ENCODE data around the gene TMEM164.
A peak's percentile ranks its signal among the peaks of the same experiment; 100 is the strongest.

GRCh38 chrX:110146521-110146920 lies 143.6 kb downstream of the TMEM164 start:
- no peak for TF ChIP-seq BHLHE40 (IDR thresholded peaks at IDR 0.05; ENCODE audit: low read depth, low read length)
- TF ChIP-seq, protein P1, sequence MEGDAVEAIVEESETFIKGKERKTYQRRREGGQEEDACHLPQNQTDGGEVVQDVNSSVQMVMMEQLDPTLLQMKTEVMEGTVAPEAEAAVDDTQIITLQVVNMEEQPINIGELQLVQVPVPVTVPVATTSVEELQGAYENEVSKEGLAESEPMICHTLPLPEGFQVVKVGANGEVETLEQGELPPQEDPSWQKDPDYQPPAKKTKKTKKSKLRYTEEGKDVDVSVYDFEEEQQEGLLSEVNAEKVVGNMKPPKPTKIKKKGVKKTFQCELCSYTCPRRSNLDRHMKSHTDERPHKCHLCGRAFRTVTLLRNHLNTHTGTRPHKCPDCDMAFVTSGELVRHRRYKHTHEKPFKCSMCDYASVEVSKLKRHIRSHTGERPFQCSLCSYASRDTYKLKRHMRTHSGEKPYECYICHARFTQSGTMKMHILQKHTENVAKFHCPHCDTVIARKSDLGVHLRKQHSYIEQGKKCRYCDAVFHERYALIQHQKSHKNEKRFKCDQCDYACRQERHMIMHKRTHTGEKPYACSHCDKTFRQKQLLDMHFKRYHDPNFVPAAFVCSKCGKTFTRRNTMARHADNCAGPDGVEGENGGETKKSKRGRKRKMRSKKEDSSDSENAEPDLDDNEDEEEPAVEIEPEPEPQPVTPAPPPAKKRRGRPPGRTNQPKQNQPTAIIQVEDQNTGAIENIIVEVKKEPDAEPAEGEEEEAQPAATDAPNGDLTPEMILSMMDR (conservative IDR thresholded peaks at IDR 0.05; ENCODE audit: low read depth, low read length): peak; percentile 63
- no peak for TF ChIP-seq POLR2A (IDR thresholded peaks at IDR 0.05; ENCODE audit: low read depth, low read length)
- TF ChIP-seq RCOR1 (IDR thresholded peaks at IDR 0.05; ENCODE audit: insufficient replicate concordance, low read length): no peak
- no peak for TF ChIP-seq FOS (IDR thresholded peaks at IDR 0.05; ENCODE audit: low read depth, low read length)
- TF ChIP-seq MAFK (IDR thresholded peaks at IDR 0.05; ENCODE audit: low read depth, low read length): no peak
- TF ChIP-seq RAD21 (IDR thresholded peaks at IDR 0.05; ENCODE audit: low read length): peak; percentile 64
- no peak for TF ChIP-seq CEBPB (IDR thresholded peaks at IDR 0.05; ENCODE audit: low read depth, low read length)
- TF ChIP-seq, protein P2, sequence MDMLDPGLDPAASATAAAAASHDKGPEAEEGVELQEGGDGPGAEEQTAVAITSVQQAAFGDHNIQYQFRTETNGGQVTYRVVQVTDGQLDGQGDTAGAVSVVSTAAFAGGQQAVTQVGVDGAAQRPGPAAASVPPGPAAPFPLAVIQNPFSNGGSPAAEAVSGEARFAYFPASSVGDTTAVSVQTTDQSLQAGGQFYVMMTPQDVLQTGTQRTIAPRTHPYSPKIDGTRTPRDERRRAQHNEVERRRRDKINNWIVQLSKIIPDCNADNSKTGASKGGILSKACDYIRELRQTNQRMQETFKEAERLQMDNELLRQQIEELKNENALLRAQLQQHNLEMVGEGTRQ (IDR thresholded peaks at IDR 0.05; ENCODE audit: low read depth, low read length): no peak
- TF ChIP-seq SMC3 (IDR thresholded peaks at IDR 0.05; ENCODE audit: low read depth, low read length): peak; percentile 48

Measured in IMR-90 (cell line).